Lower lobe of right lung (tissue), 2 donors: ENCODE results near the gene RAB3GAP2. TPM values are rescaled to one million over a fixed set of nuclear protein-coding genes. Genes with fewer than 3 reads are reported as not detected.

Source experiments
- ATAC-seq, 2 donors: fragments of 200-7000 bp; cut with Tn5 transposase; one replicate each; pipeline ENCODE4 v1.9.1; 2020 to 2022; ENCODE audit warnings: mild to moderate bottlenecking in 2 of 2, moderate library complexity in 2 of 2
- DNase-seq: peaks from one replicate; pipeline ENCODE4 v3.0.0-alpha.2; 2020
- H3K27ac ChIP-seq: fragments of 200-600 bp; one replicate; pipeline ENCODE4 v1.8.0; 2022
- H3K27me3 ChIP-seq: fragments of 200-600 bp; one replicate; pipeline ENCODE4 v1.8.0; 2022; ENCODE audit warnings: low read depth
- H3K36me3 ChIP-seq: fragments of 200-600 bp; one replicate; pipeline ENCODE4 v1.8.0; 2022; ENCODE audit warnings: mild to moderate bottlenecking
- H3K4me1 ChIP-seq: fragments of 200-600 bp; one replicate; pipeline ENCODE4 v1.8.0; 2022
- H3K4me3 ChIP-seq: fragments of 200-600 bp; one replicate; pipeline ENCODE4 v1.8.0; 2022; ENCODE audit warnings: mild to moderate bottlenecking
- H3K9me3 ChIP-seq: fragments of 200-600 bp; one replicate; pipeline ENCODE4 v1.8.0; 2022
- CTCF ChIP-seq: fragments of 200-600 bp; IDR thresholded peaks from one replicate; pipeline ENCODE4 v1.8.0; 2022; ENCODE audit warnings: antibody characterized with exemption, mild to moderate bottlenecking
- intact Hi-C: fragments of 100-400 bp; cut with DNase I; formaldehyde crosslinking; loops from one replicate; pipeline ENCODE4 v1.11.0; 2022
- long read RNA-seq: library from polyadenylated mRNA; unstranded; transcript quantifications from one replicate; pipeline ENCODE4 v2.0.0, GENCODE V29; 2021
- total RNA-seq: library from RNA; stranded (reverse); fragmentation: NEBNext Ultra II Directional; extraction: Animal tissue kit (Norgen Biotek cat#: 25700); gene quantifications from one replicate; pipeline ENCODE4 v1.2.1, GENCODE V29; 2021
- donor health status: DM: no; HTN: yes; CAD: no; lungs with severe emphysema.

RAB3GAP2 gene, protein sequence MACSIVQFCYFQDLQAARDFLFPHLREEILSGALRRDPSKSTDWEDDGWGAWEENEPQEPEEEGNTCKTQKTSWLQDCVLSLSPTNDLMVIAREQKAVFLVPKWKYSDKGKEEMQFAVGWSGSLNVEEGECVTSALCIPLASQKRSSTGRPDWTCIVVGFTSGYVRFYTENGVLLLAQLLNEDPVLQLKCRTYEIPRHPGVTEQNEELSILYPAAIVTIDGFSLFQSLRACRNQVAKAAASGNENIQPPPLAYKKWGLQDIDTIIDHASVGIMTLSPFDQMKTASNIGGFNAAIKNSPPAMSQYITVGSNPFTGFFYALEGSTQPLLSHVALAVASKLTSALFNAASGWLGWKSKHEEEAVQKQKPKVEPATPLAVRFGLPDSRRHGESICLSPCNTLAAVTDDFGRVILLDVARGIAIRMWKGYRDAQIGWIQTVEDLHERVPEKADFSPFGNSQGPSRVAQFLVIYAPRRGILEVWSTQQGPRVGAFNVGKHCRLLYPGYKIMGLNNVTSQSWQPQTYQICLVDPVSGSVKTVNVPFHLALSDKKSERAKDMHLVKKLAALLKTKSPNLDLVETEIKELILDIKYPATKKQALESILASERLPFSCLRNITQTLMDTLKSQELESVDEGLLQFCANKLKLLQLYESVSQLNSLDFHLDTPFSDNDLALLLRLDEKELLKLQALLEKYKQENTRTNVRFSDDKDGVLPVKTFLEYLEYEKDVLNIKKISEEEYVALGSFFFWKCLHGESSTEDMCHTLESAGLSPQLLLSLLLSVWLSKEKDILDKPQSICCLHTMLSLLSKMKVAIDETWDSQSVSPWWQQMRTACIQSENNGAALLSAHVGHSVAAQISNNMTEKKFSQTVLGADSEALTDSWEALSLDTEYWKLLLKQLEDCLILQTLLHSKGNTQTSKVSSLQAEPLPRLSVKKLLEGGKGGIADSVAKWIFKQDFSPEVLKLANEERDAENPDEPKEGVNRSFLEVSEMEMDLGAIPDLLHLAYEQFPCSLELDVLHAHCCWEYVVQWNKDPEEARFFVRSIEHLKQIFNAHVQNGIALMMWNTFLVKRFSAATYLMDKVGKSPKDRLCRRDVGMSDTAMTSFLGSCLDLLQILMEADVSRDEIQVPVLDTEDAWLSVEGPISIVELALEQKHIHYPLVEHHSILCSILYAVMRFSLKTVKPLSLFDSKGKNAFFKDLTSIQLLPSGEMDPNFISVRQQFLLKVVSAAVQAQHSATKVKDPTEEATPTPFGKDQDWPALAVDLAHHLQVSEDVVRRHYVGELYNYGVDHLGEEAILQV (N-terminal part only)
- 36.1 TPM for total RNA-seq
- long read RNA-seq, partial matches to known transcripts: 3 of 27 reads
- long read RNA-seq, other reads (novel, unspliced or antisense): 24 of 27 reads

DNA sequence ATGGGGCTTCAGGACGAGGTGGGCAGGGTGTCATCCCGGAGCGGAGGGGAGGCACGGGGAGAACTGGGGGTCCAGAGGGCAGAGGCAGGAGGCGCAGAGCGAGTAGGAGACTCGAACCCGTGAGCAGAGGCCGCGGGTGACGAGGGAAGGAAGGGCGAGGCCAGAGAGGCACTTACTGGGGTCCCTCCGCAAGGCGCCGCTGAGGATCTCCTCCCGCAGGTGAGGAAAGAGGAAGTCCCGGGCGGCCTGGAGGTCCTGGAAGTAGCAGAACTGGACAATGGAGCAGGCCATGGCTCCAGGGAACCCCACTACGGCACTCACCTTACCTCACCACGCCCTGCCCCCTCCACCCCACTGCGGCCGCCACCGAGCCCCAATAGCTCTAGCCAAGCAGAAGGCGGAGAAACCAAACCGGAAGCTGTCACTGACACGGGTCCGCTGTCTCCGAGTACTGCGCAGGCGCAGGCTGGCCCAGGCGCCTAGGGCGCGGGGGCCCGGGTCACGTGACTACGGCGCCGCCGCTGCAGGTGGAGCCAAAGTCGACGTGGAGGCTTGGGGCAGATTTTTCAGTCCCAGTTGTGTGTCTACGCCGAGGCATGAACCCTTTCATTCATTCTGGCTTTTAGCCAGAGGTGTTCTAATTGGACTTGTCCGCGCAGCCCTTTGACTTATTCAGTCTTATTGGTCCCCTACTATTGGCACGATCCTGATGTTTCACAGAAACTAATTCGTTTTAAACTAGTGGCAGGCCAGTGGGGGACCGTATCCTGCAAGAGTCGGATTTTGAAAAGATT lies at the start of gene RAB3GAP2:
Gene RAB3GAP2 (minus strand): TSS at position 407 of the 794 bp plus-strand sequence. CDS start 116 bp downstream, at position 291.
- peak within 1 kb of the TSS; percentile 92 for H3K27ac ChIP-seq
- intact Hi-C loops: no loop called here
- H3K36me3 ChIP-seq: peaks cover 4% of the 10 kb centered on the region

GRCh38 chr1:220321758-220322157 lies 49.5 kb upstream of the RAB3GAP2 start:
- Histone ChIP-seq H3K27me3 (no peaks in the 10 kb centered on the region), H3K36me3 (no peaks in the 10 kb centered on the region), H3K4me3 (no peak overlapping the region), H3K27ac (no peak overlapping the region), H3K4me1 (no peaks in the 10 kb centered on the region), H3K9me3 (no peaks in the 10 kb centered on the region)
- ATAC-seq: peak in 1 of 2 donors; percentile 13
- intact Hi-C loops: no loop called here
- DNase-seq: no peak
- no peak for TF ChIP-seq CTCF

More for the DNA sequence above, at the start of gene RAB3GAP2:
- DNase-seq (peak; percentile 97), ATAC-seq (peak; percentile 99)
- Histone ChIP-seq H3K4me1 (peaks cover 30% of the 10 kb centered on the region), H3K4me3 (peak within 1 kb of the TSS; percentile 93), H3K9me3 (no peaks in the 10 kb centered on the region), H3K27me3 (no peaks in the 10 kb centered on the region)
- TF ChIP-seq CTCF: no peak

DNA sequence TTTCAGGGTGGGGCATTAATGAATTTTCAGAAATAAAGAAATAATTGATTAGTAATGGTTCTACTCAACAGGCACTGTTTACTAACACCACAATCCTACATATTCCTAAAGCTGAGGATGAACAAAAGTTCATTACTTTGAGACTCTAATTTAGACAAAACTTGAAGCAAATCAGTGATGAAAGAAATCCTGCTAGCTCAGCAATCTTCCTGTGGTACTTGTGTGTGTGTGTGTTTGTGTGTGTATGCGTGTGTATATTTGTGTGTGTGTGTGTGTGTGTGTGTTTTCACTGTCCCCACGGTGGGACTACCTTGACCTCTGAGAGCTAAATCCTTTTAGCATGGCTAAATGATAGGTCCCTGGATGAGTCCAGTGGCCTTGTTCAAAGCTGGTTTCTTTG lies 48.5 kb upstream of the RAB3GAP2 start:
- H3K9me3 ChIP-seq: no peaks in the 10 kb centered on the region
- intact Hi-C loops: no loop called here
- no peaks in the 10 kb centered on the region for H3K36me3 ChIP-seq
- DNase-seq (no peak), ATAC-seq (no peak)
- no peak overlapping the region for H3K4me3 ChIP-seq
- H3K4me1 ChIP-seq: no peaks in the 10 kb centered on the region
- H3K27me3 ChIP-seq: no peaks in the 10 kb centered on the region
- no peak for TF ChIP-seq CTCF
- H3K27ac ChIP-seq: no peak overlapping the region

GRCh38 chr1:220318673-220319072 lies 46.4 kb upstream of the RAB3GAP2 start:
- no peaks in the 10 kb centered on the region for H3K9me3 ChIP-seq
- no peak overlapping the region for H3K4me3 ChIP-seq
- no peak for DNase-seq
- H3K4me1 ChIP-seq: no peaks in the 10 kb centered on the region
- H3K27me3 ChIP-seq: no peaks in the 10 kb centered on the region
- no peak overlapping the region for H3K27ac ChIP-seq
- H3K36me3 ChIP-seq: no peaks in the 10 kb centered on the region
- TF ChIP-seq CTCF: no peak
- intact Hi-C loops: no loop called here
- no peak for ATAC-seq
